Jurkat, Clone E6-1 (cell line): ENCODE results near the gene TERT.

ENCODE experiments used
- DNase-seq: peaks from one replicate; pipeline ENCODE4 v3.0.0-alpha.2; 2011; ENCODE audit warnings: low read depth, low spot score
- H3K4me3 ChIP-seq: 2 replicates; pipeline ENCODE4 v1.5.1; 2011; ENCODE audit warnings: mild to moderate bottlenecking, low read length, control low read depth, moderate library complexity

TERT gene

DNA sequence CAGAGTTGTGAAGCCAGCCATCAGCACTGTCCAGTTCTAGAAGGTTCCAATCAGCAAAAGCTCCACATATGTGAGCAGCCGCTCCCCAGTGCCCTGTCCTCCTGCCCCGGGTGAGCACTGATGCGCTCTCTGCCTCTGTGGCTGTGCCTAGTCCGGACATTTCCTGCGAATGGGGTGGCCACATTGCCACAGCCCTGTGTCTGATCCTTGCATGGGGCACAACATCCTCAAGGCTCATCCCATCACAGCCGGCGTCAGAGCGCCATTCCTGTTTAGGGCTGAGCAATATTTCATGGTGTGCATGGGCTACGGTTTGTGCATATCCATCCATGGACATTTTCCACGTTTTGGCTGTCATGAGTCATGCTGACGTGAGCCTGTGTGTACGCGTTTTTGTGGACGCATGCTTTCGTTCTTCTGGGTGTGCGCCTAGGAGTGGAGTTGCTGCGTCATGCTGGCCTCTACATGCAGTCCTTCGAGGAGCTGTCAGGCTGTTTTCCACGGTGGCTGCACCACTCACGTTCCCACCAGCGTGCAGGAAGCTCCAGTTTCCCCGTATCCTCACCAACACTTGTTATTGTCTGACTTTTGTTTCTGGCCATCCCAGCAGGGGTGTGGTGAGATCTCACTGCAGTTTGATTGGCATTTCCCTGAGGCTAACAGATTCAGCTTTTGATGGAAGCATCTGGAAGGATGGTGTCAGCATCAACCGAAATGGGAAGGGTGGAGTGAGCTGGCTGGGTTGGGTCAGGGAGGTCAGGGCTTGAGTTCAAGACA is 79.4 kb downstream of the TERT start:
- H3K4me3 ChIP-seq, result no peak overlapping the region
- DNase-seq, result no peak

DNA sequence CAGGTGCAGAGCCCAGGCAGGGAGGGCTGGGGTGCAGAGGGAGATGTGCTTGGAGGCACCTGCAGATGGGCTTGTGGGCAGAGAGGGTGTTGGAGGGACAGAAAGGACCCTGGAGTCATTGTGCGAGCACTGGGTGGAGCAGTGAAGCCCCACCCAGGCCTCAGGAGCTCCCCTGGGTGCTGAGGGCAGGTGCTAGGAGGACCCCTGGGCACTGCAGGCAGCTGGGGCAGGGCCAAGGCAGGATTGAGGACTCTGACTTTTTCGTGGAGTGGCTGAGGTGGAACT is 80.0 kb downstream of the TERT start:
- DNase-seq, result no peak
- no peak overlapping the region for H3K4me3 ChIP-seq

DNA sequence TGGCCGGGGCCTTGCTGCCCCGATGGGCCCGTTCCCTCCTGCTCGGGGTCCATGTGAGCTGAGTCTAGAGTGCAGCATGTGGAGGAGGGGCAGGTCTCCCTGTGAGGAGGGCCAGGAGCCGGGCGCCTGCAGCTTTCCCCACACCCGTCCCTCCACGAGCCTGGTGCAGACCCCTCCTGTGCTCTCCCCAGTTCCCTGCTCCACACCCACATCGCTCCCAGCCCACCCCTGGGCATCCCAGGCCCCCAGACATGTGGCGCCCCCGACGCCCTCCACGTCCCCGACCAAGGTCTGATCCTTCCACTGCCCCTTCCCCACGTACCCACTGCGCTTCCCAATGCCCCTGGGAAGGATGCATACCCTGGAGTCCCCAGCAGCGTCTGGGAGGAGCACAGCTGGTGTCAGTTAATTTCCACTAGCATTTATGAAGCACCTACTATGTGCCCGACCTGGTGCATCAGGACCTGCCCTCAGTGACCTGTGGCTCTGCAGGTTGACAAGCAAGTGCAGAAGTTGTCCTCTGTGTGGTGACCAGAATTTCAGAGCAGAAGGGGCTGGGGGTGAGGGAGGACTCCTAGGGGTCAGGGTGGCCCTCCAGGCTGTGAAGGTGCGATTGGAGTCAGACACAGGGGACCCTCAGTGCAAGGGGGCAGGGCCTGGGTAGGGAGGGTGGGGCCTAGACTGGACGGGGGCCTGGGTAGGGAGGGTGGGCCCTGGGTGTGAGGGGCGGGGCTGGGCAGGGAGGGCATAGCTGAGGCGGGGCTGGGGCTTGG is 80.5 kb downstream of the TERT start:
- no peak for DNase-seq
- no peak overlapping the region for H3K4me3 ChIP-seq

DNA sequence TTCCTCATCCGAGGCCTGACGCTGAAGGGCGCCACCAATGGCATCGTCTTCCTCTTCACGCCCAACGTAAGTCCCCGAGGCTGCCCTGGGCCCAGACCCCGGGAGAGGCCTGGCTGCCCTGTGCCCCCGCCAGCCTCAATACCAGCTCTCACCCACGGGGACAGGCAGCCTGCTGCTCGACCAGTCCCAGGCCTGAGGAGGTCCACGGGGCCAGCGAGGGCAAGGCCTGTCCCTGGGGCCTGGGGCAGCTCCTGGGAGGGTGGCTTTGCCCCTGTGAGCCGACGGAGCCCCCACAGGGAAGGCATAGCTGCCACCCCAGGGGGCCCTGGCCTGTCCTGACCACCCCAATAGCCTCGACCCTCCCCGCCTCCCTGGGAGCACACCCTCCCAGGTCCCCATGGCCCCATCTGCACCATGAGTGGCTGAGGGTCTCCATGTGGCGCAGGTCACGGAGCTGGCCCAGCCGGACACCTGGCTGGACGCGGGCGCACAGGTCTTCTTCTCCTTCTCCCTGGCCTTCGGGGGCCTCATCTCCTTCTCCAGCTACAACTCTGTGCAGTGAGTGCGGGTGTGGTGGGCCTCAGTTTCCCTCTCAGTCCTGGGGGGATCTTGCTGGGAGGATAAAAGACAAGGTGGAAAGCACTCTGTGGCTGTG is 81.2 kb downstream of the TERT start:
- no peak for DNase-seq
- no peak overlapping the region for H3K4me3 ChIP-seq

DNA sequence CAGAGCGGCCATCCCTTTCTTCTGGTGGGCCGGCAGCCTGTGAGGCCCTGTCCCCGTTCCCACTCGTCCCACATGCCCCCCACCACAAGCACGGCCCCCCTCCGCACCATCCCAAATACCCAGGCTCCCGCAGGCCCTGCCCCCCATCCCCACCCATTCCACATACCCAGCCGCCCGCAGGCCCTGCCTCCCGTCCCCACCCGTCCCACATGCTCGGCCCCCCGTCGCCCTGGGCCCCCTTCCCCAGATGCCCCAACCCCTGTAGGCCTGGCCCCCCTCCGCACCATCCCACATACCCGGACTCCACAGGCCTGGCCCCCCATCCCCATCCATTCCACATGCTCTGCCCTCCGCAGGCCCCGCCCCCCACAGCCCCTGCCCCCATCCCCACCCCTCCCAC is 82.0 kb downstream of the TERT start:
- no peak for DNase-seq
- no peak overlapping the region for H3K4me3 ChIP-seq

DNA sequence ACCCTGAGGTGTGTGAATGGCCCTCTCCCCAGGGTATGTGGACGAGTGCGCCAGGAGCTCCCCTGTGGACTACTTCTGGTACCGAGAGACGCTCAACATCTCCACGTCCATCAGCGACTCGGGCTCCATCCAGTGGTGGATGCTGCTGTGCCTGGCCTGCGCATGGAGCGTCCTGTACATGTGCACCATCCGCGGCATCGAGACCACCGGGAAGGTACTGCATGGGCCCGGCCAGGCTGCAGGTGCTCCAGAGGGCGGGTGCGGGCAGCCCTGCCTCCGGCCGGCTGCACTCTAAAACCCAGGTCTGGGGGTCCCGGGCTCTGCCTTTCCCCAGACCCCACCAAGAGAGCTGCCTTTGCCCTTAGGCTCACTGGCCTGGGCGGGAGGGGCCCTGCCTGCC is 82.6 kb downstream of the TERT start:
- no peak for DNase-seq
- no peak overlapping the region for H3K4me3 ChIP-seq

DNA sequence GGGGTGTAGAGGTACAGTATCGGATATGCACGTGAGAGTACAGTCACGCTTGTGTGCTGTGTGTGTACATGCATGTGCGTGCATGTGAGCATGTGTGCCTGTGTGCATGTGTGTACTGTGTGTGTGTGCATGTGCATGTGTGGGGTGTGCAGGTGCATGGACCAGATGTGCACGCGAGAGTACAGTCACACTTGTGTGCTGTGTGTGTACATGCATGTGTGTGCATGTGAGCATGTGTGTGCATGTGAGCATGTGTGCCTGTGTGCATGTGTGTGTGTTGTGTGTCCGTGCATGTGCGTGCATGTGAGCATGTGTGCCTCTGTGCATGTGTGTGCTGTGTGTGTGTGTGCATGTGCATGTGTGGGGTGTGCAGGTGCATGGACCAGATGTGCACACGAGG is 83.2 kb downstream of the TERT start:
- H3K4me3 ChIP-seq, result no peak overlapping the region
- no peak for DNase-seq

DNA sequence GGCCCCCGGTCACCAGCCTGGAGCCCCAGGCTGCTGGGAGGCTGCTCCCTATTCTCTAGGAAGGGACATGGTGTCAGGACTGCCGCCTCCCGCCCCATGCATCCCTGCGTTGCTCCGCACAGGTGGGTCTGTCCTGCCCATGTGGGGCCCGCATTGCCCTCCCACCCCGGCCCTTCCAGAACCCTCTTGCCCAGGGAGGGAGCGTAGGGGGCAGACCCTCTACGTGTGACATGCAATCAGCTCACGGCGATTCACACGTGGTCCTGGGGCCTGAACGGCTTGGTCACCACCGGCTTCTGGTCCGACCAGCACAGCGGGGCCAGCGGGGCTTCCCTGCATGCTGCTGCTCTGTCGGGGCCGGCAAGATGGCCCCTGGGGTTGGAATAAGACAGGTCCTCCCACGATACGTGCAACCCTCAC is 84.0 kb downstream of the TERT start:
- H3K4me3 ChIP-seq, result no peak overlapping the region
- no peak for DNase-seq

DNA sequence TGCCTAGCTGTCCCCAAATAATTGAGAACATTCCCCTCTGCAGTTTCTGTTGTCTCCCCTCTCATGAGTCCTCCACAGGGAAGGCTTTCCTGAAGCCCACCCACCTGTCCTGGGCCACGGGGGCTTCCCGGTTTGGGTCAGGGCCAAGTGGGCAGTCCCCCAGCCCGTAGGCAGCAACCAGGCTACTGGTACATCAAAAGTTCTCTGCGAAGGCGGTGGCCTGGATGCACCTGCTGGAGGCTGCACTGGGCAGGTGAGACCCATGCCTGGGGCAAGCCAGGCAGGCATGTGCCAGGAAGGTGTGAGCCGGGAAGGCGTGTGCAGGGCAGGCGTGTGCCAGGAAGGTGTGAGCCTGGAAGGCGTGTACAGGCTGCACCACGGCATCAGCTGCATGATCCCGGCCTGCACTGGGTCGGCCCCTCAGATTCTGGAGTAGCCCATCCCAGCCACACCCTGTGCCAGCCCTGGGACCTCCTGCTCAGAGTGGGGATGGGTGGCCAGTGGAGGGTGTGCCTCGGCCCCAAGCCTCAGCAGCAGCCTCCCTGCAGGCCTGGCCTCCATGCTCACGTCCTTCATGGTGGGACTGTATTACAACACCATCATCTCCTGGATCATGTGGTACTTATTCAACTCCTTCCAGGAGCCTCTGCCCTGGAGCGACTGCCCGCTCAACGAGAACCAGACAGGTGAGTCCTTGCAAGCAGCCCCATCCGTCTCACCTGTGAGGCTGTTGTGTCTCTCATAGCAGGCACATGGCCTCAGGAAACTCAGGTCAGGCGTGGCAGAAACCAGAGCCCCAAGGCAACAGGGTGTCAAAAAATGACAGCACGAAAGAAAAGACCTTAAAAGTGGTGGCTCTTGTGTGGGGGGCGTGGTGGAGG is 84.7 kb downstream of the TERT start:
- DNase-seq, result no peak
- H3K4me3 ChIP-seq, result no peak overlapping the region

DNA sequence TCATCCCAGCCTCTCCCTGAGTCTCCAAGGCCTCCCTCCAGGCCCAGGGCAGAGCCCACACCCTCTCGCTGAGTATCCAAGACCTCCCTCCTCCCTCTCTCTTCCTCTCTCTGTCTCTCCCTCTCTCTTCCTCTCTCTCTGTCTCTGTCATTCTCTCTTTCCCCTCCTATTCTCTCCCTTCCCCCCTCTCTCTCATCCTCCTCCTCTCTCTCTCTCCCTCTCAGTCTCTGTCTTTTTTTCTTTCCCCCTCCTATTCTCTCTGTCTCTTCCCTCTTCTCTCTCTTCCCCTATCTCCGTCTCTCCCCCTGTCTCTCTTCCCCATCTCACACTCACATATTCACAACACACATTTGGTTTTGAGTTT is 85.4 kb downstream of the TERT start:
- H3K4me3 ChIP-seq, result no peak overlapping the region
- DNase-seq, result no peak

DNA sequence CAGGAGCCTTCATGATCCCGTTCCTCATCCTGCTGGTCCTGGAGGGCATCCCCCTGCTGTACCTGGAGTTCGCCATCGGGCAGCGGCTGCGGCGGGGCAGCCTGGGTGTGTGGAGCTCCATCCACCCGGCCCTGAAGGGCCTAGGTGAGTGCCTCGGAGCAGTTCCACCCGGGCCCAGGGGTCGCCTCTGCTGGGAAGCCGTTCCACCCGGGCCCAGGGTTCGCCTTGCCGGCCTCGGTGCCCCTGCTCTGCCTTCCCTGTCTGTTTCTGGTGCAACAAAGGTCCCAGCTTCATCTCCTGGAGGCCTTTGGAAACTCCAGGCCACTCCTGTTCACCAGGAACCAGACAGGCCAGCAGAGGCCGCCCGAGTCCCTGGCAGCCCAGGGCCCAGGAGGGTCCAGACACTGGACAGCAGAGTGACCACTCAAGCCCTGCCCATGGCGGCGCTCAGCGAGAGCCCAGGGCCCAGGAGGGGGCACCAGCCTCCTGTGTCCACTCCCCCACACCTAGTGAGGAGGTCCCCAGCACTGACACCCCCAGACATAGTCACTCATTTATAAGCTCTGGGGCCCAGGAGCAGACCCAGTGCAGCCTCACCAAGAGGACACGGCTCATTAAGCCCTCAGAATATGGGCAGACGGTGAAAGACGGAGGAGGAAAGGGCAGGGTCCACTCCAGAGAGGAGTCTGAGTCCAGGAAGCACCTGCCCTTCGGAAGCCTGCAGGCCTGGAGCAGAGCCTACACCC is 86.0 kb downstream of the TERT start:
- no peak overlapping the region for H3K4me3 ChIP-seq
- DNase-seq, result no peak

DNA sequence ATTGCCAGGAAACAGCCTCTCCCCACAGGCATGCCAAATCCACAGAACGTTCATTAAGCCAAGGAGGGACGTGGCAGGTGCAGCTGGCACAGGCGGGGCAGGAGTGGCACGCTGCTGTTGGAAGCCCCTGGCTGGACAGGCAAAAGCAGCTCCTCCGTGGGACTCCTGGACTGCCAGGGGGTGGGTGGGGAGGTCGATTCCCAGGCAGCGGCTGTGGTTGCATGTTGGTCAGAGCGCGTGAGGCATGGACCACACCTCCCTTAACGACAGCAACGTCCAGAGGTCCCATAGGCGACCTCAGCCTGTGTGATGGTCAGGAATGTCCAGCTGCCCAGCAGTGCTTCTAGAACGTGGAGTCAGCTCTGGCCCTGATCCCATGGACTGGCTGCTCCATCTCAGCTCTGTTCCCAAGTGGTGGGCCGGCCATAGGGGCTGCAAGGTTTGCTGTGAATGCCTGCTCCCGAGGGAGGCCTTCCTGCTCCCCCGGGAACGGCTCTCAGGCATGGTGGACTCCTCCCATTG is 86.6 kb downstream of the TERT start:
- DNase-seq, result no peak
- H3K4me3 ChIP-seq, result no peak overlapping the region

DNA sequence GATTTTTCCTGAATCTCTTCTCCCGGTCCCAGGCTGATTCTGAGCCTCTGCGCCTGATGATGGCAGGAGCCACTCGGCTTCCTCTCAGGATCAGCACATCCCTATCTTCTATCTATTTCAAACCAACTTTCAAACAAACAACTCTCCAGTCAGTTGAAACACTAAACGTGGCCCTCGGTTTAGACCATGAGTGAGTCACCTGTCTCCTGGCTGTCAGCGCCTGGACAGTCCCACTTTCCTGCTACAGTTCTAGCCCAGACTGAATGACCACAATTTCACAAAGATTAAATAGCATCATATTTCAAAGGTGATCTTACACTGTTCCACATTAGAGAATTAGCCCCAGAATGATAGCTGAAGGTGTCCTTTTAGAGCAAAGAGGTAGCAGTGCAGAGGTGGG is 87.3 kb downstream of the TERT start:
- no peak overlapping the region for H3K4me3 ChIP-seq
- DNase-seq, result no peak

DNA sequence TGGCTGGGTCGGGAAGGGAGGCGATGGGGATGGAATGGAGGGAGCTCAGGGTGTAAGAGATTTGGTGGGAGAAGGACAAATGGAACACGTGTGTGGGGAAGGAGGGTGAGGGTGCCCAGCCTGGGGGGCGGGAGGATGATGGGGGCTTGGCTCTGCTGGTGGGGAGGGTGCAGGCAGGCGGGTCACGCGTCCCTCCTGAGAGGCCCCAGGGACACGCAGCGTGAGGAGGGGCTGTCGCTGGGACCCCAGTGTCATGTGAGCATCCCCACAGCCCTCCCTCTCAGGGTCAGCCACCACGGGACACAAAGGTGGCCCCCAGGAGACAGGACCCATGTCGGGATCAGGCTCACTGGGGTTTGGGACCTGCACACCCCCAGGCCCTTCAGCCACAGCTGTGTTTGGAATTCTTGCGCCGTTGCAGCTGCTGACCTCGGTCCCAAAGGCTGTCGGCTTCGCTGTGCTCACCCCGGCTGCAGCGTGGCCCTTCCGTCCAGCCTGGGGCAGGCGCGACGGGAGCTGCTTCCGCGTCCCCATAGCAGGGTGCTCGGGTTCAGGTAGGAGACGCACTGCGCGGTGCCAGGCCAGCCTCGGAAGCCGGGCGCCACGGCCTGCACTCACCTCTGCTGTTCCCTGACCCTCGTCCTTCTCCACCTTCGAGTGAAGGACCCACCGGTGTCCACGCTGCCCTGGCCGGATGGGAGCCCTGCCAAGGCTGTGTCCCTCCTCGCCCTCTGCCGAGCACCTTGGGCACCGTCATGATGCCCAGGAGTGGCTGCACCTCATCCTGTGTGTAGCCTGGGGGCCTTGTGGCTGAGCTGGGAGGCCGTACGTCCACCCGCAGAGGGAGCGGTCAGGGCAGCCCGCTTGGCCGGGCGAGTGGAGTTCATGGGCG is 88.1 kb downstream of the TERT start:
- no peak overlapping the region for H3K4me3 ChIP-seq
- DNase-seq, result no peak

DNA sequence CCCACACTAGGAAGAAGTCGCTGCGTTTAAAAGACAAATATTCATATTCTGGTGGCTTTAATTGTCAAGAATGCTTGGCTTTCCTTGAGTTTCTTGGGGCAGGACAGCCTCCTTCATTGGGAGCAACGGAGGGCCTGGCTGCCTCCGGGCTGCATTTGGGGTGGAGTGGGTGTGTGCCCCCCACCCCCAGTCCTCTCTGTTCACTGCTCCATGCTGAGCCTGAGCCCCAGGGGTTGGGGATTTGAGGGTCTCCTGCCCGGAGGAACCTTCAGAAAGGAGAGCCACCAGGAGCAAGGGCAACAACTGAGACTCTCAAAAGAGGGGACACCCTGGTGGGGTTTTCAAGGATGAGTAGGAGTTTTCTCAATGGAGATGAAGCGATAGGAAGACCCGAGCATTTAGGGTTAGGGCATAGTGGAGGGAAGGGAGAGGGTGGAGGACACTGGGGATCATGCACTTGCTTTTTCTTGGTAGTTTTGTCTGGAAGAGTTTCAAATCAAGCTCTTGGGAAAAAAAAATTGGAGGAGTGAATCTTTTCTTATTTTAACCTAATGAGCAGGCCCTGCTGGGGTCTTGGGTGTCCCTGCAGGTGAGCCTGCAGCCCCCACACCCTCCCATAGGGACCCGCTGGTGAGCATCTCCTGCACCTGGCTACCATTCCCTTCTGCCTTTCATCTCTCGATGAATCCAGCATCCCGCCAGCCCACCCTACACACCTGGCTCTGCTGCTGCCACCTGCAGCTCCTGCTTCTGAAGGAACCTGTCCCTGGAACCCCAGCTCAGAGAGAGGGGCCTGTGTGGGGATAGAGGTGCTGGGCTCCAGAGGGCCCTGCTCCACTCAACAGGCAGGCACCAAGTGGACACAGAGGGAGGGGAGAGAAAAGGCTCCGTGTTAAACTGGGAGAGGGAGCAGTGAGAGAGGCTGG is 89.3 kb downstream of the TERT start:
- DNase-seq, result no peak
- H3K4me3 ChIP-seq, result no peak overlapping the region

DNA sequence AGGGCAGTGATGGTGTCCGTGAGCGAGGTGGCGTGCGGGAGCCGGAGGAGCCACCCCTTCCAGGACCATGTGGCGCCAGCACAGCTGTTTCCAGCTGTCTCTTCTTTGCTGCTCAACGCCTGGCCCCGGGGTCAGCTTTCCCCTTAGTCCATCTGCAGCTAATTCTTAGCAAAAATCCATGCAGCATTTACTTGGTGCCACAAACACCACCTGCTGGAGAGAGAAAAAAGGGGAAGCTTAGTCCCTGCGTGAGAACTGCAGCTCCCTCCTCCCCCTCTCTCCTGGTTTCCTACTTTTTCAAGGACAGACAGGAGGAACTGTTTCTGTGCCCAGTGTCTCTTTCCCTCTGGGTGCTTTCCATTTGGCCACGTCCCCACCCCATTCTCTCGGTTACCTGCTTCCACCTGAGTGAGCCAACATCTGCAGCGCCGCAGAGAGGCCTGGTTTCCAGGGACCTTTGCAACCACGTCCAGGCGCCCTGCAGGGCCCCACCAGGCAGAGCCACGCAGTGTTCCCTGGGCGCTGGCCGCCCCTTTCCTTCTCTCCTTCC is 90.1 kb downstream of the TERT start:
- no peak for DNase-seq
- H3K4me3 ChIP-seq, result no peak overlapping the region
